Activated naive CD8-positive, alpha-beta T cell treated with anti-CD3 and anti-CD28 coated beads for 36 hours (primary cell): ENCODE data around the gene USP38. TPM values are rescaled to one million over a fixed set of nuclear protein-coding genes. Genes with fewer than 3 reads are reported as not detected.
A peak's percentile ranks its signal among the peaks of the same experiment; 100 is the strongest.
"Not testable (repeated sequence)": the region's sequence is repeated elsewhere in the genome, so short reads cannot be mapped to it uniquely, and the experiment has no call there.

Experiments used
- DNase-seq: peaks from one replicate; pipeline ENCODE4 v3.0.0; 2021
- H3K27ac Mint-ChIP-seq: one replicate; pipeline ENCODE4 v1.8.0; 2022; ENCODE audit warnings: mild to moderate bottlenecking, moderate library complexity, mixed read lengths
- H3K27me3 Mint-ChIP-seq: one replicate; pipeline ENCODE4 v1.8.0; 2022; ENCODE audit warnings: mild to moderate bottlenecking, mixed read lengths
- H3K36me3 Mint-ChIP-seq: one replicate; pipeline ENCODE4 v1.8.0; 2021; ENCODE audit warnings: mild to moderate bottlenecking, mixed read lengths
- H3K4me1 Mint-ChIP-seq: one replicate; pipeline ENCODE4 v1.8.0; 2021; ENCODE audit warnings: mixed read lengths
- H3K4me3 Mint-ChIP-seq: one replicate; pipeline ENCODE4 v1.8.0; 2022; ENCODE audit warnings: mild to moderate bottlenecking, moderate library complexity, mixed read lengths
- H3K9me3 Mint-ChIP-seq: one replicate; pipeline ENCODE4 v1.8.0; 2022; ENCODE audit warnings: mixed read lengths
- total RNA-seq, 2 experiments: library from RNA; stranded (reverse); gene quantifications; one replicate each; pipeline ENCODE4 v1.2.3, GENCODE V29; 2021

Gene USP38
- total RNA-seq, 2 experiments from 2014 or later: 22.7 to 23.1 TPM

- Mint-ChIP-seq H3K27ac (peak overlapping the region; percentile 12), H3K36me3 (peaks cover 42% of the 10 kb centered on the region), H3K27me3 (no peaks in the 10 kb centered on the region), H3K9me3 (no peaks in the 10 kb centered on the region), H3K4me1 (peaks cover 37% of the 10 kb centered on the region), H3K4me3 (peak overlapping the region; percentile 59)
- no peak for DNase-seq
These were observed 4.8 kb downstream of the USP38 start for GRCh38 chr4:143189528-143189927.

GRCh38 chr4:143195581-143195980 lies 10.9 kb downstream of the USP38 start:
- no peaks in the 10 kb centered on the region for H3K27me3 Mint-ChIP-seq

GRCh38 chr4:143196323-143196722 lies 11.6 kb downstream of the USP38 start:
- no peak overlapping the region for H3K27ac Mint-ChIP-seq
- no peak overlapping the region for H3K4me3 Mint-ChIP-seq
- peaks cover 20% of the 10 kb centered on the region for H3K4me1 Mint-ChIP-seq
- no peak for DNase-seq
- peaks cover 37% of the 10 kb centered on the region for H3K36me3 Mint-ChIP-seq
- H3K27me3 Mint-ChIP-seq: no peaks in the 10 kb centered on the region
- no peaks in the 10 kb centered on the region for H3K9me3 Mint-ChIP-seq

More at GRCh38 chr4:143195581-143195980, 10.9 kb downstream of the USP38 start:
- H3K4me3 Mint-ChIP-seq: no peak overlapping the region
- no peak for DNase-seq
- H3K27ac Mint-ChIP-seq: no peak overlapping the region
- H3K36me3 Mint-ChIP-seq: peaks cover 40% of the 10 kb centered on the region
- H3K4me1 Mint-ChIP-seq: peaks cover 22% of the 10 kb centered on the region
- H3K9me3 Mint-ChIP-seq: no peaks in the 10 kb centered on the region

- no peaks in the 10 kb centered on the region for H3K9me3 Mint-ChIP-seq
- no peaks in the 10 kb centered on the region for H3K27me3 Mint-ChIP-seq
- no peak overlapping the region for H3K4me3 Mint-ChIP-seq
- peaks cover 45% of the 10 kb centered on the region for H3K36me3 Mint-ChIP-seq
- H3K4me1 Mint-ChIP-seq: peaks cover 17% of the 10 kb centered on the region
- no peak for DNase-seq
- no peak overlapping the region for H3K27ac Mint-ChIP-seq
These were observed 14.8 kb downstream of the USP38 start for GRCh38 chr4:143199503-143199902.

GRCh38 chr4:143202824-143203223 lies 18.1 kb downstream of the USP38 start:
- H3K4me1 Mint-ChIP-seq: peaks cover 16% of the 10 kb centered on the region
- DNase-seq: no peak
- H3K9me3 Mint-ChIP-seq: no peaks in the 10 kb centered on the region
- no peak overlapping the region for H3K27ac Mint-ChIP-seq
- peaks cover 46% of the 10 kb centered on the region for H3K36me3 Mint-ChIP-seq
- H3K27me3 Mint-ChIP-seq: no peaks in the 10 kb centered on the region
- H3K4me3 Mint-ChIP-seq: no peak overlapping the region

- H3K9me3 Mint-ChIP-seq: no peaks in the 10 kb centered on the region
- H3K36me3 Mint-ChIP-seq: peaks cover 42% of the 10 kb centered on the region
- no peak for DNase-seq
- H3K27ac Mint-ChIP-seq: no peak overlapping the region
- peaks cover 13% of the 10 kb centered on the region for H3K4me1 Mint-ChIP-seq
- no peak overlapping the region for H3K4me3 Mint-ChIP-seq
- no peaks in the 10 kb centered on the region for H3K27me3 Mint-ChIP-seq
These were observed 18.9 kb downstream of the USP38 start for GRCh38 chr4:143203577-143203976.

GRCh38 chr4:143207555-143207954 lies 22.8 kb downstream of the USP38 start:
- Mint-ChIP-seq H3K4me1 (peaks cover 5% of the 10 kb centered on the region), H3K36me3 (peaks cover 23% of the 10 kb centered on the region), H3K4me3 (no peak overlapping the region), H3K9me3 (no peaks in the 10 kb centered on the region), H3K27ac (no peak overlapping the region), H3K27me3 (no peaks in the 10 kb centered on the region)
- DNase-seq: no peak

- no peak overlapping the region for H3K27ac Mint-ChIP-seq
- H3K27me3 Mint-ChIP-seq: no peaks in the 10 kb centered on the region
- H3K4me3 Mint-ChIP-seq: no peak overlapping the region
- peaks cover 4% of the 10 kb centered on the region for H3K36me3 Mint-ChIP-seq
- DNase-seq: no peak
- peaks cover 5% of the 10 kb centered on the region for H3K4me1 Mint-ChIP-seq
- H3K9me3 Mint-ChIP-seq: no peaks in the 10 kb centered on the region
These were observed 27.8 kb downstream of the USP38 start for GRCh38 chr4:143212566-143212965.

- Mint-ChIP-seq H3K36me3 (peaks cover 9% of the 10 kb centered on the region), H3K27ac (no peak overlapping the region), H3K4me3 (no peak overlapping the region), H3K9me3 (no peaks in the 10 kb centered on the region), H3K27me3 (no peaks in the 10 kb centered on the region), H3K4me1 (peaks cover 8% of the 10 kb centered on the region)
- DNase-seq: no peak
These were observed 31.2 kb downstream of the USP38 start for GRCh38 chr4:143215873-143216272.

GRCh38 chr4:143224255-143224654 lies 39.5 kb downstream of the USP38 start:
- Mint-ChIP-seq H3K36me3 (peaks cover 12% of the 10 kb centered on the region), H3K27me3 (no peaks in the 10 kb centered on the region), H3K4me3 (no peak overlapping the region), H3K27ac (no peak overlapping the region), H3K9me3 (no peaks in the 10 kb centered on the region), H3K4me1 (no peaks in the 10 kb centered on the region)
- no peak for DNase-seq

GRCh38 chr4:143225167-143225566 lies 40.5 kb downstream of the USP38 start:
- Mint-ChIP-seq H3K4me3 (no peak overlapping the region), H3K27me3 (peaks cover 4% of the 10 kb centered on the region), H3K4me1 (no peaks in the 10 kb centered on the region), H3K36me3 (peaks cover 9% of the 10 kb centered on the region), H3K27ac (no peak overlapping the region), H3K9me3 (no peaks in the 10 kb centered on the region)
- no peak for DNase-seq

GRCh38 chr4:143230683-143231082 lies 46.0 kb downstream of the USP38 start:
- Mint-ChIP-seq H3K27me3 (peaks cover 8% of the 10 kb centered on the region), H3K4me1 (no peaks in the 10 kb centered on the region), H3K9me3 (no peaks in the 10 kb centered on the region), H3K4me3 (no peak overlapping the region), H3K27ac (no peak overlapping the region), H3K36me3 (peaks cover 3% of the 10 kb centered on the region)
- DNase-seq: no peak

- no peaks in the 10 kb centered on the region for H3K36me3 Mint-ChIP-seq
- no peaks in the 10 kb centered on the region for H3K4me1 Mint-ChIP-seq
These were observed 47.6 kb downstream of the USP38 start for GRCh38 chr4:143232277-143232676.

GRCh38 chr4:143234153-143234552 lies 49.4 kb downstream of the USP38 start:
- Mint-ChIP-seq H3K4me3 (no peak overlapping the region), H3K4me1 (no peaks in the 10 kb centered on the region), H3K36me3 (no peaks in the 10 kb centered on the region), H3K9me3 (no peaks in the 10 kb centered on the region), H3K27me3 (peaks cover 8% of the 10 kb centered on the region), H3K27ac (no peak overlapping the region)
- DNase-seq: no peak

More at GRCh38 chr4:143232277-143232676, 47.6 kb downstream of the USP38 start:
- H3K27me3 Mint-ChIP-seq: peaks cover 8% of the 10 kb centered on the region
- DNase-seq: no peak
- no peak overlapping the region for H3K4me3 Mint-ChIP-seq
- H3K27ac Mint-ChIP-seq: no peak overlapping the region
- no peaks in the 10 kb centered on the region for H3K9me3 Mint-ChIP-seq

GRCh38 chr4:143237195-143237594 lies 52.5 kb downstream of the USP38 start:
- H3K9me3 Mint-ChIP-seq, H3K27ac Mint-ChIP-seq, H3K27me3 Mint-ChIP-seq, H3K36me3 Mint-ChIP-seq, DNase-seq, H3K4me1 Mint-ChIP-seq, H3K4me3 Mint-ChIP-seq: not testable (repeated sequence)

GRCh38 chr4:143240939-143241679 lies 56.4 kb downstream of the USP38 start:
- Mint-ChIP-seq H3K4me3 (no peak overlapping the region), H3K9me3 (peaks cover 13% of the 10 kb centered on the region), H3K36me3 (no peaks in the 10 kb centered on the region), H3K27ac (no peak overlapping the region), H3K27me3 (no peaks in the 10 kb centered on the region), H3K4me1 (peaks cover 4% of the 10 kb centered on the region)
- DNase-seq: no peak
